Endothelial cell of umbilical vein (primary cell): ENCODE data around the gene SIAH2. TPM values are rescaled to one million over a fixed set of nuclear protein-coding genes. Genes with fewer than 3 reads are reported as not detected.

ENCODE experiments used
- BruUV-seq: library from RNA; stranded (reverse); fragments of 400-500 nt; replicated peaks from 2 replicates; lab custom pipeline; 2021; lab: Mats Ljungman, UMichigan
- CTCF ChIA-PET: fragments of 300-600, 350-600 bp; sonication (Branson Sonifier 250); formaldehyde crosslinking; loops from one replicate; lab custom pipeline; 2021; ENCODE audit warnings: antibody characterized with exemption, inconsistent platforms; lab: Charles Lee
- POLR2A ChIA-PET: fragments of 300-600, 350-600 bp; sonication (Branson Sonifier 250); formaldehyde crosslinking; loops from one replicate; lab custom pipeline; 2021; ENCODE audit warnings: antibody characterized with exemption, inconsistent platforms; lab: Charles Lee
- DNase-seq: peaks from one replicate; pipeline ENCODE4 v3.0.0-alpha.2; 2011; ENCODE audit warnings: low read depth, low spot score
- FAIRE-seq: peaks from 2 replicates; lab custom pipeline; 2011; peaks lifted over from hg19 to GRCh38; lab: Jason Lieb, UNC
- H2AFZ ChIP-seq: 2 replicates; pipeline ENCODE4 v1.6.0; 2012; ENCODE audit warnings: low read depth, low read length, control low read depth, inconsistent platforms
- H3K27ac ChIP-seq: 2 replicates; pipeline ENCODE4 v1.5.1; 2011; ENCODE audit warnings: low read depth, mild to moderate bottlenecking, control low read depth, low read length, moderate library complexity; ENCODE audit not compliant: insufficient read depth
- H3K27me3 ChIP-seq, 2 experiments: 2 replicates each; pipeline versions ENCODE4 v1.6.0 to v1.6.1; 2011; ENCODE audit warnings: low read length in 2 of 2, mixed read lengths in 1 of 2; ENCODE audit not compliant: control insufficient read depth in 2 of 2, insufficient read depth in 2 of 2
- H3K36me3 ChIP-seq, 2 experiments: 2 replicates in 1 of 2; 3 replicates in 1 of 2; pipeline ENCODE4 v1.5.1; 2011; ENCODE audit warnings: low read length in 2 of 2, mild to moderate bottlenecking in 1 of 2, moderate library complexity in 1 of 2; ENCODE audit not compliant: control insufficient read depth in 2 of 2, insufficient read depth in 2 of 2; ENCODE audit errors: extremely low read depth in 1 of 2
- H3K4me1 ChIP-seq: 3 replicates; pipeline ENCODE4 v1.5.1; 2011; ENCODE audit warnings: mild to moderate bottlenecking, low read length; ENCODE audit not compliant: control insufficient read depth, insufficient read depth; ENCODE audit errors: extremely low read depth
- H3K4me2 ChIP-seq: 2 replicates; pipeline ENCODE4 v1.6.1; 2011; ENCODE audit warnings: low read length, control low read depth, mixed read lengths; ENCODE audit not compliant: insufficient read depth
- H3K4me3 ChIP-seq, 3 experiments: fragments of 200-600 bp in 1 of 3; sonication (generic), shearing (Covaris generic) in 1 of 3; replicated peaks in 1 of 3; 2 replicates each; pipeline ENCODE4 v1.5.1; 2011 to 2016; ENCODE audit warnings: control low read depth in 3 of 3, low read length in 3 of 3, mild to moderate bottlenecking in 2 of 3, inconsistent platforms in 1 of 3, low read depth in 1 of 3, moderate library complexity in 1 of 3; ENCODE audit not compliant: insufficient read depth in 1 of 3
- H3K79me2 ChIP-seq: 2 replicates; pipeline ENCODE4 v1.6.0; 2012; ENCODE audit warnings: low read length, inconsistent platforms; ENCODE audit not compliant: control insufficient read depth, insufficient read depth
- H3K9ac ChIP-seq: replicated peaks from 2 replicates; pipeline ENCODE3; 2011; ENCODE audit warnings: low read length, control low read depth; ENCODE audit not compliant: insufficient read depth; ENCODE audit errors: extremely low read depth
- H3K9me1 ChIP-seq: replicated peaks from 3 replicates; pipeline ENCODE4 v1.6.0; 2011; ENCODE audit warnings: mild to moderate bottlenecking, low read length; ENCODE audit not compliant: control insufficient read depth, insufficient read depth; ENCODE audit errors: extremely low read depth
- H3K9me3 ChIP-seq: replicated peaks from 2 replicates; pipeline ENCODE4 v1.5.1; 2012; ENCODE audit warnings: low read length, inconsistent platforms; ENCODE audit not compliant: control insufficient read depth, insufficient read depth
- H4K20me1 ChIP-seq: replicated peaks from 2 replicates; pipeline ENCODE3; 2011; ENCODE audit warnings: mild to moderate bottlenecking, low read length; ENCODE audit not compliant: control insufficient read depth, insufficient read depth; ENCODE audit errors: extremely low read depth
- EZH2 ChIP-seq: IDR thresholded peaks from 2 replicates; pipeline ENCODE4 v1.6.1; 2012; ENCODE audit warnings: borderline replicate concordance, low read depth, mild to moderate bottlenecking, moderate library complexity, low read length, inconsistent platforms; ENCODE audit not compliant: severe bottlenecking
- FOS ChIP-seq: IDR thresholded peaks from 2 replicates; pipeline ENCODE4 v1.6.1; 2011; ENCODE audit warnings: mild to moderate bottlenecking, low read length, moderate library complexity, borderline replicate concordance; ENCODE audit not compliant: insufficient read depth
- GATA2 ChIP-seq: IDR thresholded peaks from 2 replicates; pipeline ENCODE4 v1.7.0; 2011; ENCODE audit warnings: low read depth, mild to moderate bottlenecking, moderate library complexity, mixed read lengths, low read length; ENCODE audit not compliant: insufficient read length, insufficient read depth
- JUN ChIP-seq: IDR thresholded peaks from 2 replicates; pipeline ENCODE4 v1.6.1; 2011; ENCODE audit warnings: borderline replicate concordance, low read depth; ENCODE audit not compliant: insufficient read length, insufficient read depth
- MYC ChIP-seq: IDR thresholded peaks from one replicate; pipeline ENCODE4 v1.6.1; 2011; ENCODE audit warnings: mild to moderate bottlenecking, low read depth, low read length
- POLR2A ChIP-seq: IDR thresholded peaks from 2 replicates; pipeline ENCODE4 v1.6.1; 2012; ENCODE audit warnings: low read depth, mild to moderate bottlenecking, control low read depth, low read length
- POLR2AphosphoS5 ChIP-seq: IDR thresholded peaks from 2 replicates; pipeline ENCODE4 v1.6.1; 2012; ENCODE audit warnings: low read depth, mild to moderate bottlenecking, control low read depth, low read length, moderate library complexity; ENCODE audit not compliant: insufficient read depth
- dilution Hi-C: fragments of 300-500 bp; cut with MboI; formaldehyde crosslinking; loops from one replicate; pipeline ENCODE4 v1.15.0; 2019; ENCODE audit warnings: low sequenced_read_pairs; ENCODE audit not compliant: extremely low pct_ligation_motif_present
- intact Hi-C: fragments of 100-400 bp; cut with micrococcal nuclease; formaldehyde crosslinking; loops from one replicate; pipeline ENCODE4 v1.10.0; 2022
- polyA plus RNA-seq, 4 experiments: library from polyadenylated mRNA; depleted of rRNA in 3 of 4; stranded (reverse) in 3 of 4; unstranded in 1 of 4; fragments of >200 nt; gene quantifications; 2 replicates each; pipeline versions ENCODE4 v1.2.1 to v1.2.3, GENCODE V29; 2011 to 2012; ENCODE audit warnings: missing spikeins in 1 of 4
- total RNA-seq: library from RNA; stranded (reverse); gene quantifications from 2 replicates; pipeline ENCODE4 v1.2.3, GENCODE V29; 2021
- TF ChIP-seq, protein P1 (sequence below): IDR thresholded peaks from 2 replicates; pipeline ENCODE4 v1.6.1; 2011; ENCODE audit not compliant: insufficient read depth, insufficient read length

The SIAH2 gene
- total and polyA plus RNA-seq, 2 donors (not counting 3 experiments of a cell fraction or from before 2014, with no cell fraction given), result 16.7 to 25.1 TPM

- FAIRE-seq (no peak), DNase-seq (no peak)
- CTCF ChIA-PET, result interaction anchor here (1.0 to 1.6 kb wide), 4 partner anchors 8 to 16 kb away, joined by 3 to 8 read pairs (median 6); partner anchors contain the start of gene SIAH2
- Histone ChIP-seq H3K4me3 (no peak overlapping the region), H3K9me3 (no peaks in the 10 kb centered on the region), H3K4me2 (no peak overlapping the region), H3K79me2 (no peaks in the 10 kb centered on the region), H3K9me1 (no peaks in the 10 kb centered on the region), H3K27ac (no peak overlapping the region), H4K20me1 (no peaks in the 10 kb centered on the region), H2AFZ (no peak overlapping the region), H3K9ac (no peak overlapping the region), H3K27me3 (no peaks in the 10 kb centered on the region), H3K36me3 (no peaks in the 10 kb centered on the region), H3K4me1 (no peaks in the 10 kb centered on the region)
- no peak for TF ChIP-seq EZH2
- no peak for TF ChIP-seq JUN
- TF ChIP-seq GATA2, result no peak
- BruUV-seq, result no TSS peak
- dilution Hi-C loops, result no loop called here
- intact Hi-C loops, result no loop called here
- POLR2A ChIA-PET, result no interaction called here
These were observed 16.5 kb upstream of the SIAH2 start for GRCh38 chr3:150779402-150779858.

- Histone ChIP-seq H2AFZ (no peak overlapping the region), H3K9me3 (no peaks in the 10 kb centered on the region), H3K79me2 (no peaks in the 10 kb centered on the region), H3K36me3 (no peaks in the 10 kb centered on the region), H3K4me3 (no peak overlapping the region), H3K27ac (no peak overlapping the region), H3K4me2 (no peak overlapping the region), H3K4me1 (no peaks in the 10 kb centered on the region), H3K9me1 (no peaks in the 10 kb centered on the region), H3K27me3 (no peaks in the 10 kb centered on the region), H4K20me1 (no peaks in the 10 kb centered on the region), H3K9ac (no peak overlapping the region)
- DNase-seq, result no peak
- POLR2A ChIA-PET, result no interaction called here
- TF ChIP-seq POLR2A (no peak), POLR2AphosphoS5 (no peak), MYC (no peak), FOS (no peak)
- TF ChIP-seq, protein P1, sequence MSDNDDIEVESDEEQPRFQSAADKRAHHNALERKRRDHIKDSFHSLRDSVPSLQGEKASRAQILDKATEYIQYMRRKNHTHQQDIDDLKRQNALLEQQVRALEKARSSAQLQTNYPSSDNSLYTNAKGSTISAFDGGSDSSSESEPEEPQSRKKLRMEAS, result no peak
- intact Hi-C loops, result no loop called here
- BruUV-seq, result no TSS peak
- no peak for FAIRE-seq
- dilution Hi-C loops, result no loop called here
- CTCF ChIA-PET, result interaction anchor here (1.0 to 1.6 kb wide), 4 partner anchors 9 to 16 kb away, joined by 3 to 8 read pairs (median 6); partner anchors contain the start of gene SIAH2
These were observed 15.9 kb upstream of the SIAH2 start for GRCh38 chr3:150778793-150779401.
